ENCODE data around the gene ICAM2.
A peak's percentile ranks its signal among the peaks of the same experiment; 100 is the strongest.

The ICAM2 gene

DNA sequence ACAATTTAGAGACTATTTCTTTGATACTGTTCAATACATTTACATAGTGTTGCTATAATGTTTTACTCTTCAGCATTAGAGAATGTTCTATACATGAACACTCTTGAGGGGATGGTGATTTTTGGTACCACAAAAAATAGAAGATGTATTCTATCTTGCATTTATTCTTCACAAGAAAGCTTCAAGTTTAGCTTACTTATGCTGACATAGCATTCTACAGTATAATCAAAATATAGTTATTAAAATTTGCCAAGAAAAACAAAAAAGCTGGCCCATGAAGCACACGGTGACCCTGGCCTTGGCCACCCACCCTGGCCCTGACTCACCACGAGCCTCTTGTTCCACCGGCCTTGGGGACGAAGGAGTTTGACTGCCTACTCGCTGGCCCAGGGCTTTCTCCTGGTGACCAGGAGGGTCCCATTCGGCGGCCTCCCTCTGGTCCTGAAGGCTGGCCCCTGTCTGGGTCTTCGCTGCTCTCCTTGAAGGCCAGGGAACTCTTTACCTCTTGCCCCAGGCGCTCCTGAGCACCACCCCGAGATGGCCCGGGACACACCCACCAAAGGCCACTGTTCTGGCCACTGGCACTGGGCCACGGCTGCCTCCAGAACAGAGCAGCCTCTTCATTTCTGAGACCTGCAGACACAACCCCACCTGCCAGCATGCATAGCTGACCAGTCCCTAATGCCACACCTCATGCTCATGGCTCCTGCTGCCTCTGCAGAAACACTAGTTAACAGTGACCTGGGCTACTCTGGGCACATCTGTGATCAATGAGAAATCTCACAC lies 22.5 kb upstream of the ICAM2 start:
- DNase-seq, result no peak

GRCh38 chr17:64041912-64042311 lies 21.5 kb upstream of the ICAM2 start:
- DNase-seq, result no peak

GRCh38 chr17:64040206-64040605 lies 19.8 kb upstream of the ICAM2 start:
- DNase-seq, result no peak

DNA sequence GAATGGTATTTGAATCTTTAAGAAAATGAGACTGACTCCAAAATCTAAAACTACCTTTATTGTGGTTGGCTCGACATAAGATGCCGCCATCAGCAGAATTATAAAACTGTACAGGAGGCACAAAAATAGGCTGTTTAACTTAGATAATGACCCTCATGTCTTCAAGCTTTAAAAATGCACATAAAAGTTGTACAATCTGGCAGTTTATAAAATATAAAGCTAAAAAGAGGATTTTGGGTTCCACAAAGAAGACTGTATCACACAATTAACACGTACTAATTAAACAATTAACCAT lies 18.6 kb upstream of the ICAM2 start:
- no peak for DNase-seq

DNA sequence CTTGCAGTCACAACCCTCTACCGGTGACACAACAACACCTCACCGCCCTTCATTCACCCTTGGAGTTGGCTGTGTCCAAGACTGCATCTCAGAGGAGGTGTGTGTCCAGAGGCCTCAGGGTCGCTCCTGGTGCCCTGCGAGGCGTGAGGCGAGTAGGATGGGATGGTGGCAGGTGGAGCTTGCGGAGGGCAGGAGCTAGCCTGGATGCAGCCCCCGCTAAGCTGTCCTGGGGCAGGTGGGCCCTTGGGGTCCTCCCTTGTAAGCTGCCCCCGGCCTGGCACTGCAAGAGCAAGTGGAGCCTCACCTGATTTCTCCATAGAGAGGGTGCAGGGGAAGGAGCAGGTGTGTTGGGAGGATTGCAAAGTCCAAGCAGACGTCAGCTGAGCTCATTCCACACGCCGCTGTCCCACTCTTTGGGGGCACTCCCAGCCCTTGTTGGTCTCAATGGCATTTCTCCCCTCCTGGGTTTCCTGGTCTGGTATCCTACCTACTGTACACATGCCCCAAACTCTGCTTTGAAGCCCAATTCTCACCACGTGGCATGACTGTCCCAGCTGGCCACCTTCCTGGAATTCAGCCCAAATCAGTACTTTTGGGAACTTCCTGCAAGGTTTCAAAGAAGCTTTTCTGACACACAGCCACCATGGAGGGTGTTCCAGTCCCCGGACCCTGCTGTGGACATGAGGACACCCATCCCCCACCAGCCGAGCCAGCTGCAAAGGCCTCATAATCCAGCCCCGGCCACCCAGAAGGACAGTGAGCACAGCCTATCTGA lies 18.1 kb upstream of the ICAM2 start:
- no peak for DNase-seq

GRCh38 chr17:64037802-64038201 lies 17.4 kb upstream of the ICAM2 start:
- peak; percentile 36 for DNase-seq

DNA sequence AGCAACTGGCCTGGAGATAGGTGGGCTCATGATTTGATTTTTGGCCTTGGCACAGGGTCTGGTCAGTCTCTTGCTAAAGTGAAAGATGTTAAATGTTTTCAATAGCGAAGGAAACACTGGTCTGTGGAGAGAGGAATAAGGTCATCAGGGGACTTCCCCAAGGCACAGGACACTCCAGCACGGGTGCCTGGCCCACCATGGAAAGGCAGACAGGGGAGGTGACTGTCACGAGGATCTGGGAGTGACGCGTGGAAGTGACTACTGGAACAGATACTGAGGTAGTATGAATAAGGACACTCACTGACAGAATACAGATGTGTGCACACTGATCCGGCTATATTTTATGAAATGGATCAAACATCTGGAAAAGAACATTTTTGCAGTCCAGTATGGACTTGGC lies 16.7 kb upstream of the ICAM2 start:
- DNase-seq, result no peak

GRCh38 chr17:64036198-64036922 lies 15.9 kb upstream of the ICAM2 start:
- DNase-seq, result no peak

GRCh38 chr17:64032081-64032480 lies 11.6 kb upstream of the ICAM2 start:
- DNase-seq, result no peak

- DNase-seq, result peak; percentile 84
Observed at GRCh38 chr17:64028874-64029464, 8.5 kb upstream of the ICAM2 start.

GRCh38 chr17:64025732-64026294 lies 5.4 kb upstream of the ICAM2 start:
- DNase-seq, result peak; percentile 97

DNA sequence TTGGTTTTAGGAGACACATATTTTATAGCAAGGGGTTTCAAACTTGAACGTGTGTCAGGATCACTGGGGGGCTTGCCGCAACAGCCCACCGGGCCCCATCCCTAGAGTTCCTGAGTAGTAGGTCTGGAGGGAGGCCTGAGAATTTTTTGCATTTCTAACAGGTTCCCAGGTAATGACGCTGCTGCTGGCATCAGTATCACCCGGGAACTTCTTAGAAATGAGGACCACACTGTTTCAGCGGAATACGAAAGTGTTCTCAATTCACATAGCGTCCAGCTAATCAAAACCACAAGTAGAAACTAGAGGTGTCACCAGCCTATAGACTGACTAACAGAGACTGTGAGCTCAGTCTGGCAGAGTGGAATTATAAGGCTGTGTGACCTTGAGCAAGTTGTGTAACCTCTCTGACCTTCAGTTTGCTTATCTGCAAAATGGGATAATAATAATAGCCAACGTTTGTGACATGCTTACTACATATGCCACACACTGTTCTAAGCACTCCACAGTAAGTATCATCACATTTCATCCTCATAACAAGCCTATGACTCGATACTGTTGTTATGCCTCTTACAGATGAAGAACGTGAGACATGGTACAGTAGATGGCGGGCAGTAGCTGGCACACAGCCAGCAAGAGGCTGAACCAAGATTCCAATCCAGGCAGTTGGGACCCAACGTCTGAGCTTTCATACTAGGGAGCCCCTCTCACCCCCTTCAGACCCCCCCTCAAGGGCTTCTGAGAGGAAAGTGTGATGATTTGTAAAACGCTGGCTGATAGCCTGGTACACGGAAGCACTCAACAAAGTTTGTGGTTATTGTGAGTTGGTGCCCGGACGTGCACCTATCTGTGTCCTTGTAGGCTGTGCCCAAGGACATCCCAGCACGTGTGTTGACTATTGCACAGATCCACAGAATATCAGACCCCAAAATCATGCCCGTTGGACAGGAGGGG lies 4.6 kb upstream of the ICAM2 start:
- DNase-seq, result peak; percentile 56

GRCh38 chr17:64024215-64024654 lies 3.8 kb upstream of the ICAM2 start:
- peak; percentile 98 for DNase-seq

GRCh38 chr17:64022611-64023063 lies 2.2 kb upstream of the ICAM2 start:
- DNase-seq, result peak; percentile 68

DNA sequence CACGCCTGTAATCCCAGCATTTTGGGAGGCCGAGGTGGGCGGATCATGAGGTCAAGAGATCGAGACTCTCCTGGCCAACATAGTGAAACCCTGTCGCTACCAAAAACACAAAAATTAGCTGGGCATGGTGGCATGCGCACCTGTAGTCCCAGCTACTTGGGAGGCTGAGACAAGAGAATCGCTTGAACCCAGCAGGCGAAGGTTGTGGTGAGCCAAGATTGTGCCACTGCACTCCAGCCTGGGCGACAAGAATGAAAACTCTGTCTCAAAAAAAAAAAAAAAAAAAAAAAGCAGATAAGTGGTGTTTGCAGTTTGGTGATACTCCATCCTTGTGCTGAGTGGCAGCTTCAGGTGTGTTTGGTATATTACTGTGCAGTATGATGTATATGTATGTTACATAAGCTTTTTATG lies 877 bp downstream of the ICAM2 start:
- peak; percentile 50 for DNase-seq

- peak; percentile 69 for DNase-seq
Observed at GRCh38 chr17:64017381-64017980, 3.0 kb downstream of the ICAM2 start.

DNA sequence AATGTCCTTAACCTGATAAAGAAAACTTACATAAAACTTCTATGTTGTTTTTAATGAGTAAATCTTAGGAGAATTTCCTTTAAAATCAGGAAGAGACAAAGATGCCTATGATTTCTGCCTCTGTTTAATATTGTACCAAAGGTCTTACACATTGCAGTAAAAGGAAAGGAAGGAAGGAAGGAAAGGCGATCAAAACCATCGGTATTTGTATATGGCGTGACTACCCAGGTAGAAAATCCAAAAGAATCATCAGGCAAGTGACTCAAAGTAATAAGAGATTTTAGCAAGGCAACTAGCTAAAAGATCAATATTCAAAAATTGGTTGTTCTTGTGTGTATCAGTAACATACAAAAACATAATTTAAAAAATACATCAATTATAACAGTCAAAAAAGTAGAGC lies 3.5 kb downstream of the ICAM2 start:
- no peak for DNase-seq

DNA sequence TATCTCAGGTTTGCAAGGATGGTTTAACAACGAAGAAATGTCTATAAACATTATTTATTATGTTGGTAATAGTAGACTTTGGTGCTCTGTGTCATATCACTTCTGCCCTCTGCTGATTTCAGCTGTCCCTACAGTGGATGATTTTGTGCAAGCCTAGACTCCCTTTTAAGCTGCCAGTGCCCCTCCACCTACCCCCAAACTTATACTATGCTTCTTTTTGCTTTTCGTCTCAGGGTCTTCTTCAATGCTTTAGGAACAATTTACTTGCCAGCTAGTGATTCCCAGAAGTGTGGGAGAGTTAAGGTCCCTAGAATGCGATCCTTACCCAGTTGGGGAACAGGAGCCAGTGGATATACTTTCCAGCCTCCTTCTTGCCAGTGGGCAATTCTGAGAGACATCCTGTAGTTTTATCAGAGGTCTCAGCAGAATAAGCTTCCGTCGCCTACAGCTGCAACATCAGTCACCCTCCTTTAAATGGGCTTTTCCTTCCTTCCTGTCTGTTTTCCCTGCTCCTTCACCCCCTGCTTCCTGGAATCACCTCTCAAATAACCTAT lies 4.1 kb downstream of the ICAM2 start:
- DNase-seq, result peak; percentile 73

DNA sequence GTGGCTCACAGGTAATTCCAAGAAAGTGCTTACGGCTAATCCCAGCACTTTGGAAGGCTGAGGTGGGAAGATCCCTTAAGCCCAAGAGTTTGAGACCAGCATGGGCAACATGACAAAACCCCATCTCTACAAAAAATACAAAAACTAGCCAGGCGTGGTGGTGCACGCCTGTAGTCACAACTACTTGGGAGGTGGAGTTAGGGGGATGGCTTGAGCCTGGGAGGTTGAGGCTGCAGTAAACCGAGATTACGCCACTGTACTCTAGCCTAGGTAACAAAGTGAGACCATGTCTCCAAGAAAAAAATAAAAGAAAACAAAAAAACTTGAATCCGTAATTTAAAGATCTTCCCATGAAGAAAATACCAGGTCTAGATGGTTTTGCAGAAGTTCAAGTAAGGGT lies 5.0 kb downstream of the ICAM2 start:
- no peak for DNase-seq

DNA sequence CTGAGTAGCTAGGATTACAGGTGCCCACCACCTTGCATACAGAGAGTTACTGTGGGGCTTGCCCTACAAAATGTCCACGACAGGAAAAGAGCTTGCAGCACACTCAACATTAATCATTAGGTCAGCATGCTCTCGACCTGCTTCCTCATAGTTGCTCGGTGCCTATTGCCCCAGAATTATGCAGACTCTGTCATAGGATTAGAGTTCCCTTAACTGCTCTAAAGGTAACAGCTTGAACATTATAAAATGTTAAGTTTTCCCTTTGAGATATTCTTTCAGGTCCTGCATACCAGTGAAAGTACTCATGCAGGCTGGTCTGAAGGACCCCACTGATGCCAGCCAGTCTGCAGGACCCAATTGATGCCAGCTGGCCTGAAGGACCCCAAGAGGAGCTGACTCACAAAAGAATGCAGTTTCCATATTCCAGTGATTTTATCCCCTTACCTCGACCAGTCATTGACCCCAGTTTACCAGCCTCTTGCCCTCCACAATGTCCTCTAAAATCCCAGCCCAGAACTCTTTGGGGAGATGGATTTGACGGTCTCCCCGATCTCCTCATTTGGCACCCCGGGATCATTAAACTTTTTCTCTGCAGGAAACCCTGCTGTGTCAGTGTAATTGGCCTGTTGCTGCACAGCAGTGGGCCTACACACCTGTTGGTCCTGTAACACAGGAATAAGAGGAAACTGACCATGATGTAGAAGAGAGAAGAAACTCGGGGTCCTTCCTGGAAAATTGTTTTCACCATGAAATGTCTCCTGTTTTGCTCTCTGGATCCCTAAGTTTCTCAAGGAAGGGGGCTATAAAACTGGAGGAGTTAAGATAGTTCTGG lies 10.6 kb downstream of the ICAM2 start:
- DNase-seq, result no peak

Measured in hematopoietic multipotent progenitor cell treated with erythropoietin and hydrocortisone succinate and interleukin-3 and kit ligand, for 6 days (in vitro differentiated cells).